Activated naive CD8-positive, alpha-beta T cell treated with anti-CD3 and anti-CD28 coated beads, Interleukin-2, amount 50 U/mL, for 16 hours (primary cell): ENCODE measurements around the gene TMEM184B.

Source experiments
- DNase-seq: peaks from one replicate; pipeline ENCODE4 v3.0.0-alpha.2; 2020; ENCODE audit warnings: low read depth, low spot score

TMEM184B gene

GRCh38 chr22:38226853-38227649 lies 45.8 kb downstream of the TMEM184B start:
- DNase-seq: no peak

- DNase-seq: no peak
Measured at GRCh38 chr22:38223289-38223960, 49.4 kb downstream of the TMEM184B start.

- DNase-seq: no peak
Measured at GRCh38 chr22:38222797-38223119, 50.1 kb downstream of the TMEM184B start.

- DNase-seq: no peak
Measured at GRCh38 chr22:38221908-38222796, 50.7 kb downstream of the TMEM184B start.

- DNase-seq: no peak
Measured at GRCh38 chr22:38221407-38221806, 51.4 kb downstream of the TMEM184B start.

GRCh38 chr22:38220653-38221386 lies 52.0 kb downstream of the TMEM184B start:
- DNase-seq: no peak

- DNase-seq: no peak
Measured at GRCh38 chr22:38220163-38220562, 52.6 kb downstream of the TMEM184B start.

- DNase-seq: no peak
Measured at GRCh38 chr22:38219632-38220031, 53.2 kb downstream of the TMEM184B start.

GRCh38 chr22:38218661-38219622 lies 53.9 kb downstream of the TMEM184B start:
- DNase-seq: no peak

- DNase-seq: no peak
Measured at GRCh38 chr22:38215156-38216038, 57.4 kb downstream of the TMEM184B start.

- DNase-seq: no peak
Measured at GRCh38 chr22:38214302-38215056, 58.3 kb downstream of the TMEM184B start.

GRCh38 chr22:38213990-38214301 lies 58.9 kb downstream of the TMEM184B start:
- no peak for DNase-seq

- no peak for DNase-seq
Measured at GRCh38 chr22:38213319-38213989, 59.4 kb downstream of the TMEM184B start.

- no peak for DNase-seq
Measured at GRCh38 chr22:38212442-38212841, 60.4 kb downstream of the TMEM184B start.

GRCh38 chr22:38211556-38211955 lies 61.3 kb downstream of the TMEM184B start:
- DNase-seq: no peak

- DNase-seq: no peak
Measured at GRCh38 chr22:38208551-38208968, 64.2 kb downstream of the TMEM184B start.

GRCh38 chr22:38207898-38208432 lies 64.8 kb downstream of the TMEM184B start:
- no peak for DNase-seq
